Measurements from ENCODE around the gene CACNA1B.
"Not testable (repeated sequence)": the region's sequence is repeated elsewhere in the genome, so short reads cannot be mapped to it uniquely, and the experiment has no call there.

The CACNA1B gene

GRCh38 chr9:138142528-138143244 is 265.1 kb downstream of the CACNA1B start:
- H3K36me3 Mint-ChIP-seq, H3K27me3 Mint-ChIP-seq, H3K9me3 Mint-ChIP-seq, H3K4me3 Mint-ChIP-seq, H3K4me1 Mint-ChIP-seq, CTCF ChIA-PET, H3K27ac Mint-ChIP-seq, DNase-seq: not testable (repeated sequence)

DNA sequence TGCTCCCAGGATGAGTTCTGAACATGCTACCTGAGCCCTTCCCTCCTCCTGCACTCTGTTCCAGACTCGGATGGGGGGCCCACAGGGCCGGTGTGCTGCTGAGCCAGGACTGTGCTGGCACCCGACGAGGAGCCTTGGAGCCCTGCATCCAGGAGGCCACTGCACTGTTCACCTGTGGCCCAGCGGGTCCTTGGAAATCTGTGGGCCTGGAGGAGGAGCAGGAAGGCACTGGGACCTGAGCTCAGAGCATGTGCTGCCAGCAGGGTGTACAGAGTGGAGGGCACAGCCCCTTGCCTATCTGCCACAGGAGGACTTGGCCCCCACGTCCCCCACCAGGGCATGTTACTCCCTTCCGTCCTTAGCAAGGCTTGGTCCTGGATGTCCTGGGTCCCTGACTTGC is 265.9 kb downstream of the CACNA1B start:
- H3K4me1 Mint-ChIP-seq, H3K9me3 Mint-ChIP-seq, H3K27ac Mint-ChIP-seq, DNase-seq, H3K4me3 Mint-ChIP-seq, H3K36me3 Mint-ChIP-seq, H3K27me3 Mint-ChIP-seq, CTCF ChIA-PET: not testable (repeated sequence)

DNA sequence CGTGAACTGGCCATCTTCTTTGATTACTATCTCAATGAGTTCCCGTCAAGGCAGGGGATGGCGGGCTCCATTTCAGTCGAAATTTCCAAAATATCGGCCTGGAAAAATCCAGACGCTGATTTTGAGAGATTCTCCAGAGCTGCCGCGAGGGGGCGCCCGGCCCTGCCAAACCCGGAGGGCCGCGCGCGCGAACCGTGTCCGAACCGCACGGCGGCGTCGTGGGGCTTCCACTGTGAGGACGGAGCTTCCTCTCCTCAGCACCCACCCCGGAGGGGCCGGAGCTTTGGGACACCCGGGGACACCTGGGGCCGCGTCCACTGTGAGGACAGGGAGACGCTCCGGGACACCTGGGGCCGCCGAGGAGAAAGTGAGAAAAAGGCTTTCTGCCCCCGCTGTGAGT is 270.0 kb downstream of the CACNA1B start:
- peaks cover 31% of the 10 kb centered on the region for H3K27me3 Mint-ChIP-seq
- H3K9me3 Mint-ChIP-seq, H3K36me3 Mint-ChIP-seq, H3K4me1 Mint-ChIP-seq, DNase-seq, H3K27ac Mint-ChIP-seq, CTCF ChIA-PET, H3K4me3 Mint-ChIP-seq: not testable (repeated sequence)

- Mint-ChIP-seq H3K4me3 (peak overlapping the region; percentile 26), H3K27me3 (peaks cover 32% of the 10 kb centered on the region)
- H3K9me3 Mint-ChIP-seq, H3K27ac Mint-ChIP-seq, CTCF ChIA-PET, H3K4me1 Mint-ChIP-seq, H3K36me3 Mint-ChIP-seq: not testable (repeated sequence)
- peak; percentile 43 for DNase-seq
Observed at GRCh38 chr9:138149672-138150656, 272.4 kb downstream of the CACNA1B start.

DNA sequence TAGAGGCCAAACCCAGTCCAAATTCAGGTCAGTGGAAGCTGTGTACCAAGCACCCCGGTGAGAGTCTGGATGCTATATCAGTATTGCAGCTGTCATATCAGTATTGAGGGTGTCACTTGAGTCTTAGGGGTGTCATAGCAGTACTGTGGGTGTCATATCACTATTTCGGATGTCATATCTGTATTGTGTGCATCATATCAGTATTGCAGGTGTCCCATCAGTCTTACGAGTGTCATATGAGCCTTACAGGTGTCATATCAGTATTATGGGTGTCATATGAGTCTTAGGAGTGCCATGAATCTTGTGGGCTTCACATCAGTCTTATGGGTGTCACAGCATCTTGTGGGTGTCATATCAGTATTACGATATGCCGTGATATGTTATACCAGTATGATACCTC is 278.2 kb downstream of the CACNA1B start:
- H3K27ac Mint-ChIP-seq, H3K4me3 Mint-ChIP-seq, H3K4me1 Mint-ChIP-seq, CTCF ChIA-PET, H3K36me3 Mint-ChIP-seq, H3K9me3 Mint-ChIP-seq, DNase-seq: not testable (repeated sequence)
- peaks cover 19% of the 10 kb centered on the region for H3K27me3 Mint-ChIP-seq

GRCh38 chr9:138166793-138167192 is 289.2 kb downstream of the CACNA1B start:
- H3K36me3 Mint-ChIP-seq, H3K27me3 Mint-ChIP-seq, H3K9me3 Mint-ChIP-seq, H3K27ac Mint-ChIP-seq, H3K4me1 Mint-ChIP-seq, DNase-seq, CTCF ChIA-PET, H3K4me3 Mint-ChIP-seq: not testable (repeated sequence)

Measured in activated naive CD4-positive, alpha-beta T cell treated with anti-CD3 and anti-CD28 coated beads, Interleukin-2, amount 10 ng/mL, durations not matched to agents 7 days and 5 days (primary cell).